K562 (cell line): Measurements from ENCODE around the gene HIKESHI. TPM values are rescaled to one million over a fixed set of nuclear protein-coding genes. Genes with fewer than 3 reads are reported as not detected.

Experiments used
- ATAC-seq: fragments of 200-7000 bp; cut with Tn5 transposase; 3 replicates; pipeline ENCODE4 v1.9.1; 2020; ENCODE audit warnings: moderate library complexity
- Bru-seq: library from RNA; stranded (reverse); fragments of 400-500 nt; gene quantifications from one replicate; lab custom pipeline; 2021; lab: Mats Ljungman, UMichigan
- BruChase-seq, 2 experiments: library from RNA; stranded (reverse); fragments of 400-500 nt; gene quantifications; one replicate each; lab custom pipeline; 2021; lab: Mats Ljungman, UMichigan
- BruUV-seq: library from RNA; stranded (reverse); fragments of 400-500 nt; replicated peaks from 2 replicates; lab custom pipeline; 2021; lab: Mats Ljungman, UMichigan
- CTCF ChIA-PET: fragments of 300-600 bp; formaldehyde crosslinking; extraction: SDS; loops from one replicate; lab custom pipeline; 2021; ENCODE audit warnings: low intra/inter-chr PET ratio; lab: Yijun Ruan, JAX
- POLR2A ChIA-PET: fragments of 300-600, 350-650 bp; sonication (Branson Sonifier 250); formaldehyde crosslinking; extraction: SDS; loops from one replicate; lab custom pipeline; 2021; ENCODE audit warnings: antibody characterized with exemption, inconsistent platforms; lab: Yijun Ruan, JAX
- DNase-seq, 4 experiments: peaks; one replicate each; pipeline versions ENCODE4 v3.0.0 to v3.0.0-alpha.2; 2011 to 2018; ENCODE audit warnings: low spot score in 3 of 4, mixed read lengths in 3 of 4; ENCODE audit errors: extremely low read depth in 1 of 4
- FAIRE-seq: peaks from 2 replicates; lab custom pipeline; 2011; peaks lifted over from hg19 to GRCh38; lab: Jason Lieb, UNC
- H2AFZ ChIP-seq: 2 replicates; pipeline ENCODE4 v1.6.0; 2011; ENCODE audit warnings: low read depth, low read length, control low read depth, inconsistent platforms
- H3K27ac ChIP-seq: fragments of 200-600 bp; 3 replicates; pipeline ENCODE4 v1.8.0; 2011; ENCODE audit warnings: low read depth, mild to moderate bottlenecking, control low read depth, inconsistent platforms, low read length, moderate library complexity, mixed read lengths; ENCODE audit errors: extremely low read depth
- H3K27me3 ChIP-seq, 2 experiments: fragments of 300-600 bp in 1 of 2; 2 replicates in 1 of 2; 3 replicates in 1 of 2; pipeline versions ENCODE4 v1.6.0 to v1.8.0; 2011; ENCODE audit warnings: inconsistent platforms in 2 of 2, low read length in 2 of 2, mild to moderate bottlenecking in 1 of 2, mixed read lengths in 1 of 2, moderate library complexity in 1 of 2; ENCODE audit not compliant: control insufficient read depth in 2 of 2, insufficient read depth in 2 of 2
- H3K36me3 ChIP-seq: fragments of 300-600 bp; 3 replicates; pipeline ENCODE4 v1.8.0; 2011; ENCODE audit warnings: mild to moderate bottlenecking, low read length, inconsistent platforms; ENCODE audit not compliant: control insufficient read depth, insufficient read depth
- H3K4me1 ChIP-seq, 2 experiments: fragments of 200-600 bp in 1 of 2; replicated peaks in 1 of 2; 2 replicates in 1 of 2; 3 replicates in 1 of 2; pipeline versions ENCODE4 v1.5.1 to v1.8.0; 2011; ENCODE audit warnings: inconsistent platforms in 2 of 2, low read length in 2 of 2, mild to moderate bottlenecking in 1 of 2, mixed read lengths in 1 of 2, moderate library complexity in 1 of 2; ENCODE audit not compliant: control insufficient read depth in 2 of 2, insufficient read depth in 2 of 2
- H3K4me2 ChIP-seq: 2 replicates; pipeline ENCODE4 v1.6.1; 2011; ENCODE audit warnings: low read length, control low read depth, inconsistent platforms, mixed read lengths; ENCODE audit not compliant: insufficient read depth
- H3K4me3 ChIP-seq: fragments of 200-600 bp; sonication (generic), shearing (Covaris generic); 2 replicates; pipeline ENCODE4 v1.5.1; 2016; ENCODE audit warnings: control low read depth, inconsistent platforms
- H3K79me2 ChIP-seq: fragments of 200-600 bp; 3 replicates; pipeline ENCODE4 v1.8.0; 2011; ENCODE audit warnings: low read length, inconsistent platforms; ENCODE audit not compliant: control insufficient read depth, insufficient read depth
- H3K9ac ChIP-seq, 2 experiments: 2 replicates each; pipeline versions ENCODE4 v1.6.0 to v1.6.1; 2011; ENCODE audit warnings: low read depth in 2 of 2, low read length in 2 of 2, control low read depth in 1 of 2, inconsistent platforms in 1 of 2, mild to moderate bottlenecking in 1 of 2, mixed read lengths in 1 of 2; ENCODE audit not compliant: insufficient read depth in 1 of 2
- H3K9me1 ChIP-seq: one replicate; pipeline ENCODE4 v1.6.0; 2011; ENCODE audit warnings: inconsistent platforms, mild to moderate bottlenecking, low read length, moderate library complexity; ENCODE audit not compliant: control insufficient read depth, insufficient read depth
- H3K9me3 ChIP-seq: replicated peaks from 2 replicates; pipeline ENCODE4 v1.5.1; 2011; ENCODE audit warnings: low read depth, low read length, inconsistent platforms; ENCODE audit not compliant: control insufficient read depth, insufficient read depth
- H4K20me1 ChIP-seq: replicated peaks from 2 replicates; pipeline ENCODE4 v1.6.1; 2011; ENCODE audit warnings: low read length, inconsistent platforms, mixed read lengths; ENCODE audit not compliant: control insufficient read depth, insufficient read depth
- ETV1 ChIP-seq: fragments of 450-650 bp; conservative IDR thresholded peaks from 2 replicates; pipeline ENCODE4 v1.6.1; 2016; ENCODE audit warnings: missing genetic modification characterization, control low read depth, low read depth, missing compliant biosample characterization
- JUND ChIP-seq, 2 experiments: IDR thresholded peaks; 2 replicates in 1 of 2; 3 replicates in 1 of 2; pipeline ENCODE4 v1.6.1; 2011; ENCODE audit warnings: borderline replicate concordance in 2 of 2, low read depth in 2 of 2, low read length in 2 of 2, improper control_type of control experiment in 1 of 2, missing biosample characterization in 1 of 2, missing genetic modification characterization in 1 of 2, missing genetic modification reagents in 1 of 2
- MTA2 ChIP-seq: fragments of 450-650 bp; IDR thresholded peaks from 2 replicates; pipeline ENCODE4 v1.6.1; 2016; ENCODE audit warnings: low read depth
- PML ChIP-seq: IDR thresholded peaks from 2 replicates; pipeline ENCODE4 v1.6.1; 2012; ENCODE audit warnings: low read length, inconsistent platforms
- STAT5A ChIP-seq: IDR thresholded peaks from 2 replicates; pipeline ENCODE4 v1.6.1; 2012; ENCODE audit warnings: low read length, inconsistent platforms, borderline replicate concordance
- TBL1XR1 ChIP-seq, 2 experiments: IDR thresholded peaks; 2 replicates each; pipeline ENCODE4 v1.6.1; 2012; ENCODE audit warnings: improper control_type of control experiment in 2 of 2, low read length in 2 of 2, mild to moderate bottlenecking in 1 of 2
- TFAP4 ChIP-seq: sonication (generic); formaldehyde crosslinking; IDR thresholded peaks from 2 replicates; pipeline ENCODE4 v1.8.0; 2022; ENCODE audit warnings: missing genetic modification reagents, mild to moderate bottlenecking, moderate library complexity, borderline replicate concordance
- ZBTB8A ChIP-seq: fragments of 450-650 bp; IDR thresholded peaks from 2 replicates; pipeline ENCODE4 v1.6.1; 2018; ENCODE audit warnings: mild to moderate bottlenecking, moderate library complexity; ENCODE audit not compliant: partially characterized antibody
- ZNF239 ChIP-seq: fragments of 250-450 bp; sonication (Bioruptor Pico); IDR thresholded peaks from 2 replicates; pipeline ENCODE4 v1.4.0; 2020; ENCODE audit warnings: mild to moderate bottlenecking
- ZNF583 ChIP-seq: fragments of 250-450 bp; sonication (Bioruptor Pico); IDR thresholded peaks from 2 replicates; pipeline ENCODE4 v1.4.0; 2020
- WGBS: fragments of 100-300 bp; shearing (Covaris generic); methylation state at CpG from one replicate; pipeline ENCODE4 v1.1.6; 2016; ENCODE audit warnings: low coverage, mixed read lengths; ENCODE audit not compliant: insufficient coverage; ENCODE audit errors: missing lambda C conversion rate; 5-methylcytosine and 5-hydroxymethylcytosine counted together
- in situ Hi-C: fragments of 300-500 bp; cut with MboI; formaldehyde crosslinking; loops from 4 replicates; pipeline ENCODE4 v1.15.0; 2018; ENCODE audit warnings: inconsistent platforms, mixed read lengths
- intact Hi-C: fragments of 100-400 bp; cut with micrococcal nuclease; formaldehyde crosslinking; loops from 2 replicates; pipeline ENCODE4 v1.14.2; 2022
- long read RNA-seq, 3 experiments: library from polyadenylated mRNA in 2 of 3; library from RNA in 1 of 3; unstranded in 2 of 3; stranded (forward) in 1 of 3; transcript quantifications; one replicate each; pipeline ENCODE4 v2.0.0, GENCODE V29; 2019 to 2022
- polyA minus RNA-seq, 3 experiments: library from RNA; depleted of rRNA, polyadenylated mRNA; stranded (reverse); fragments of >200 nt; gene quantifications; 2 replicates each; pipeline ENCODE4 v1.2.3, GENCODE V29; 2011
- polyA plus RNA-seq, 8 experiments: library from polyadenylated mRNA; depleted of rRNA in 4 of 8; stranded (reverse) in 5 of 8; unstranded in 3 of 8; fragments of >200 nt; fragmentation: Nextera tagmentation in 2 of 8; fragmentation: Illumina TruSeq in 1 of 8; extraction: Ambion mirVana in 2 of 8; extraction: Trizol in 1 of 8; gene quantifications; 2 replicates each; pipeline versions ENCODE4 v1.2.1 to v1.2.3, GENCODE V29; 2011 to 2014; ENCODE audit warnings: inconsistent platforms in 1 of 8, missing spikeins in 1 of 8
- total RNA-seq, 7 experiments: library from RNA; depleted of rRNA in 6 of 7; stranded (reverse); fragments of >200 nt in 6 of 7; fragmentation: Illumina TruSeq in 2 of 7; extraction: Trizol in 2 of 7; gene quantifications; 2 replicates each; pipeline versions ENCODE4 v1.2.1 to v1.2.3, GENCODE V29; 2011 to 2021; ENCODE audit warnings: low replicate concordance in 1 of 7
- TF ChIP-seq, protein P1 (sequence below): fragments of 450-650 bp; IDR thresholded peaks from 2 replicates; pipeline ENCODE4 v1.6.1; 2016; ENCODE audit warnings: mild to moderate bottlenecking

HIKESHI gene
- 35.6 and 59.4 TPM in 2 replicates for total RNA-seq (2011; cell fraction: chromatin; rRNA removed; ENCODE audit: low replicate concordance)
- 24.7 and 28.0 TPM in 2 replicates for total RNA-seq (2011; cell fraction: nucleolus; rRNA removed)
- 38.5 and 43.4 TPM in 2 replicates for total RNA-seq (2011; cell fraction: nucleoplasm; rRNA removed)
- total RNA-seq (2014; rRNA removed) (33.2 and 41.6 TPM in 2 replicates), total RNA-seq (2014; rRNA removed; fragmentation: Illumina TruSeq; extraction: Trizol) (56.9 and 62.7 TPM in 2 replicates), total RNA-seq (2015; rRNA removed; fragmentation: Illumina TruSeq; extraction: Trizol) (50.6 and 58.5 TPM in 2 replicates), total RNA-seq (2021) (44.5 and 50.3 TPM in 2 replicates), polyA plus RNA-seq (2011; rRNA removed) (151 and 179 TPM in 2 replicates), polyA plus RNA-seq (2014; fragmentation: Illumina TruSeq; extraction: Trizol) (54.2 and 55.5 TPM in 2 replicates), polyA plus RNA-seq (2014; fragmentation: Nextera tagmentation; extraction: Ambion mirVana) (100 to 1,000 TPM; 183 to 196 TPM), polyA plus RNA-seq (2014; rRNA removed) (55.0 and 66.1 TPM in 2 replicates), polyA minus RNA-seq (2011; rRNA and poly(A)+ RNA removed) (58.4 and 60.5 TPM in 2 replicates), Bru-seq, nascent RNA (percentile 72 among the genes with signal in this experiment), BruChase-seq, experiment 1, labeled RNA remaining after a 2-hour chase (percentile 79 among the genes with signal in this experiment), BruChase-seq, experiment 2, labeled RNA remaining after a 6-hour chase (percentile 76 among the genes with signal in this experiment)
- polyA plus RNA-seq (2011; cell fraction: cytosol; rRNA removed), result 66.9 and 70.7 TPM in 2 replicates
- 126 and 221 TPM in 2 replicates for polyA plus RNA-seq (2011; cell fraction: nucleus; rRNA removed)
- polyA plus RNA-seq (2012), result 55.3 and 62.5 TPM in 2 replicates
- polyA minus RNA-seq (2011; cell fraction: cytosol; rRNA and poly(A)+ RNA removed), result 18.7 and 21.0 TPM in 2 replicates
- 15.2 and 25.2 TPM in 2 replicates for polyA minus RNA-seq (2011; cell fraction: nucleus; rRNA and poly(A)+ RNA removed)
- long read RNA-seq, experiment 1, transcript HIKESHI-201 (5 exons, 1,113 nt), result major isoform, 55 of 78 reads
- long read RNA-seq, experiment 1, partial matches to known transcripts, result 10 of 78 reads
- long read RNA-seq, experiment 1, other reads (novel, unspliced or antisense), result 9 of 78 reads
- long read RNA-seq, experiment 2, transcript HIKESHI-201 (5 exons, 1,113 nt), result major isoform, 40 of 54 reads
- long read RNA-seq, experiment 2, partial matches to known transcripts, result 6 of 54 reads
- long read RNA-seq, experiment 2, other reads (novel, unspliced or antisense), result 5 of 54 reads
- long read RNA-seq, experiment 3, transcript HIKESHI-207 (4 exons, 1,694 nt), result minor isoform, 6 of 40 reads
- long read RNA-seq, experiment 3, transcript HIKESHI-201 (5 exons, 1,113 nt), result major isoform, 31 of 40 reads
- long read RNA-seq, experiment 3, partial matches to known transcripts, result 0 of 40 reads
- long read RNA-seq, experiment 3, other reads (novel, unspliced or antisense), result 3 of 40 reads

GRCh38 chr11:86302092-86302793 lies at the start of gene HIKESHI:
HIKESHI (plus strand) TSS chr11:86302240; CDS start chr11:86302449, 209 bp downstream.
- no peaks in the 10 kb centered on the region for H3K9me3 ChIP-seq
- H3K27me3 ChIP-seq, result no peaks in the 10 kb centered on the region
- no peaks in the 10 kb centered on the region for H3K9me1 ChIP-seq
- no peaks in the 10 kb centered on the region; a peak in 1 of 5 replicates for H3K4me1 ChIP-seq
- H4K20me1 ChIP-seq, result no peaks in the 10 kb centered on the region
- DNase-seq, result peak; percentile 85 to 99 (median 92)
- WGBS, result 0% methylated on average over 30 of the region's 30 CpGs
- H3K4me3 ChIP-seq, result peak within 1 kb of the TSS; percentile 79
- H3K4me2 ChIP-seq, result peak within 1 kb of the TSS; percentile 90
- intact Hi-C loops, result no loop called here
- peaks cover 10% of the 10 kb centered on the region; the same call in 1 of the 3 replicates for H3K36me3 ChIP-seq
- ChIA-PET CTCF (no interaction called here), POLR2A (interaction anchor here (0.5 to 1.2 kb wide), 6 partner anchors 8 to 1283 kb away, joined by 3 to 6 read pairs (median 4); no protein-coding TSS in a partner anchor)
- H3K79me2 ChIP-seq, result peaks cover 28% of the 10 kb centered on the region
- H2AFZ ChIP-seq, result peak within 1 kb of the TSS; percentile 98
- peak; percentile 99 for ATAC-seq
- H3K27ac ChIP-seq, result peak within 1 kb of the TSS; percentile 90
- in situ Hi-C loops, result no loop called here
- peak; percentile 95 for FAIRE-seq
- H3K9ac ChIP-seq, result peak within 1 kb of the TSS; percentile 85 to 99
- no TSS peak for BruUV-seq
- TF ChIP-seq ZNF239 (0 out of 2 replicates have a peak, but pooled peaks have one; percentile 43), ZBTB8A (peak; percentile 42), TBL1XR1 (IDR thresholded peaks at IDR 0.05; ENCODE audit: low read length in 2 of 2) (peak; percentile 37 to 55; a peak in 2 of 4 replicates), TFAP4 (CRISPR knock-in tag) (peak; percentile 87), JUND (IDR thresholded peaks at IDR 0.05; ENCODE audit: borderline replicate concordance, low read depth, low read length) (peak; percentile 69), JUND (tag; IDR thresholded peaks at IDR 0.05; ENCODE audit: borderline replicate concordance, low read depth, low read length) (peak; percentile 71; the same call in 1 of the 3 replicates), STAT5A (peak; percentile 14; the same call in 1 of the 2 replicates), ETV1 (tag) (peak; percentile 78), MTA2 (peak; percentile 93), ZNF583 (CRISPR knock-in tag) (peak; percentile 78), PML (peak; percentile 86)
- TF ChIP-seq, protein P1, sequence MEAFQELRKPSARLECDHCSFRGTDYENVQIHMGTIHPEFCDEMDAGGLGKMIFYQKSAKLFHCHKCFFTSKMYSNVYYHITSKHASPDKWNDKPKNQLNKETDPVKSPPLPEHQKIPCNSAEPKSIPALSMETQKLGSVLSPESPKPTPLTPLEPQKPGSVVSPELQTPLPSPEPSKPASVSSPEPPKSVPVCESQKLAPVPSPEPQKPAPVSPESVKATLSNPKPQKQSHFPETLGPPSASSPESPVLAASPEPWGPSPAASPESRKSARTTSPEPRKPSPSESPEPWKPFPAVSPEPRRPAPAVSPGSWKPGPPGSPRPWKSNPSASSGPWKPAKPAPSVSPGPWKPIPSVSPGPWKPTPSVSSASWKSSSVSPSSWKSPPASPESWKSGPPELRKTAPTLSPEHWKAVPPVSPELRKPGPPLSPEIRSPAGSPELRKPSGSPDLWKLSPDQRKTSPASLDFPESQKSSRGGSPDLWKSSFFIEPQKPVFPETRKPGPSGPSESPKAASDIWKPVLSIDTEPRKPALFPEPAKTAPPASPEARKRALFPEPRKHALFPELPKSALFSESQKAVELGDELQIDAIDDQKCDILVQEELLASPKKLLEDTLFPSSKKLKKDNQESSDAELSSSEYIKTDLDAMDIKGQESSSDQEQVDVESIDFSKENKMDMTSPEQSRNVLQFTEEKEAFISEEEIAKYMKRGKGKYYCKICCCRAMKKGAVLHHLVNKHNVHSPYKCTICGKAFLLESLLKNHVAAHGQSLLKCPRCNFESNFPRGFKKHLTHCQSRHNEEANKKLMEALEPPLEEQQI, result peak; percentile 37; the same call in 1 of the 2 replicates
